GM19328 (cell line): ENCODE data around the gene SLCO4C1.
"Not testable (repeated sequence)": the region's sequence is repeated elsewhere in the genome, so short reads cannot be mapped to it uniquely, and the experiment has no call there.

Experiments used
- ATAC-seq: cut with Tn5 transposase; IDR thresholded peaks from one replicate; pipeline ENCODE4 v1.9.1; 2021; ENCODE audit warnings: mild to moderate bottlenecking, moderate library complexity; ENCODE audit not compliant: unreplicated experiment

Gene SLCO4C1

GRCh38 chr5:102296178-102296817 is at the start of gene SLCO4C1:
SLCO4C1 (minus strand) TSS chr5:102296284; CDS start chr5:102296262, 22 bp downstream.
- ATAC-seq = peak; percentile 99

- ATAC-seq = no peak
These were observed 45.7 kb upstream of the SLCO4C1 start for GRCh38 chr5:102341681-102342288.

GRCh38 chr5:102324714-102325113 is 28.6 kb upstream of the SLCO4C1 start:
- no peak for ATAC-seq

GRCh38 chr5:102318801-102319200 is 22.7 kb upstream of the SLCO4C1 start:
- not testable (repeated sequence) for ATAC-seq

GRCh38 chr5:102314328-102314727 is 18.2 kb upstream of the SLCO4C1 start:
- no peak for ATAC-seq

GRCh38 chr5:102313912-102314311 is 17.8 kb upstream of the SLCO4C1 start:
- ATAC-seq = no peak

- ATAC-seq = no peak
These were observed 16.7 kb upstream of the SLCO4C1 start for GRCh38 chr5:102312586-102313370.

GRCh38 chr5:102309586-102309985 is 13.5 kb upstream of the SLCO4C1 start:
- no peak for ATAC-seq

GRCh38 chr5:102307232-102307631 is 11.1 kb upstream of the SLCO4C1 start:
- ATAC-seq = no peak

GRCh38 chr5:102306121-102306520 is 10.0 kb upstream of the SLCO4C1 start:
- no peak for ATAC-seq

GRCh38 chr5:102295534-102296177 is 428 bp downstream of the SLCO4C1 start:
- no peak for ATAC-seq

GRCh38 chr5:102294886-102295395 is 1.1 kb downstream of the SLCO4C1 start:
- no peak for ATAC-seq

GRCh38 chr5:102290004-102290403 is 6.1 kb downstream of the SLCO4C1 start:
- no peak for ATAC-seq

GRCh38 chr5:102289251-102289899 is 6.7 kb downstream of the SLCO4C1 start:
- ATAC-seq = no peak

- ATAC-seq = no peak
These were observed 7.5 kb downstream of the SLCO4C1 start for GRCh38 chr5:102288630-102289029.

- no peak for ATAC-seq
These were observed 9.6 kb downstream of the SLCO4C1 start for GRCh38 chr5:102286476-102286875.

- ATAC-seq = no peak
These were observed 12.8 kb downstream of the SLCO4C1 start for GRCh38 chr5:102283102-102283797.

- ATAC-seq = no peak
These were observed 16.4 kb downstream of the SLCO4C1 start for GRCh38 chr5:102279711-102280110.

GRCh38 chr5:102278231-102278630 is 17.9 kb downstream of the SLCO4C1 start:
- ATAC-seq = no peak

- no peak for ATAC-seq
These were observed 18.9 kb downstream of the SLCO4C1 start for GRCh38 chr5:102277144-102277543.
